Neural cell (in vitro differentiated cells): ENCODE measurements around the gene BCOR. TPM values are rescaled to one million over a fixed set of nuclear protein-coding genes. Genes with fewer than 3 reads are reported as not detected.

ENCODE experiments used
- H2AFZ ChIP-seq: fragments of 200-600, 300-800 bp; sonication (generic), shearing (Covaris generic); 2 replicates; pipeline ENCODE4 v1.6.0; 2014; ENCODE audit warnings: low read depth, mild to moderate bottlenecking, antibody characterized with exemption, low read length, moderate library complexity
- H3F3A ChIP-seq: fragments of 200-600 bp; shearing (Covaris generic); 2 replicates; pipeline ENCODE4 v1.6.1; 2016; ENCODE audit warnings: mild to moderate bottlenecking, moderate library complexity, mixed read lengths, antibody characterized with exemption, low read length; ENCODE audit not compliant: insufficient read depth, poor library complexity, severe bottlenecking
- H3K27ac ChIP-seq: fragments of 200-600, 300-800 bp; sonication (generic), shearing (Covaris generic); 2 replicates; pipeline ENCODE4 v1.5.1; 2014; ENCODE audit warnings: mild to moderate bottlenecking, low read length, moderate library complexity
- H3K27me3 ChIP-seq: fragments of 300-800, 200-600 bp; sonication (generic), shearing (Covaris generic); 2 replicates; pipeline ENCODE4 v1.6.0; 2014; ENCODE audit warnings: mild to moderate bottlenecking, low read depth, low read length, moderate library complexity; ENCODE audit not compliant: insufficient read depth
- H3K36me3 ChIP-seq: fragments of 300-800, 200-600 bp; sonication (generic), shearing (Covaris generic); 2 replicates; pipeline ENCODE4 v1.5.1; 2014; ENCODE audit warnings: mild to moderate bottlenecking, antibody characterized with exemption, low read length, moderate library complexity; ENCODE audit not compliant: insufficient read depth
- H3K4me2 ChIP-seq: fragments of 300-800, 200-600 bp; sonication (generic), shearing (Covaris generic); 2 replicates; pipeline ENCODE4 v1.6.0; 2014; ENCODE audit warnings: mild to moderate bottlenecking, low read length
- H3K4me3 ChIP-seq: fragments of 300-800, 200-600 bp; sonication (generic), shearing (Covaris generic); 2 replicates; pipeline ENCODE4 v1.5.1; 2014; ENCODE audit warnings: mild to moderate bottlenecking, low read length, moderate library complexity
- H3K79me2 ChIP-seq: fragments of 200-600 bp; shearing (Covaris generic); replicated peaks from 2 replicates; pipeline ENCODE4 v1.6.0; 2014; ENCODE audit warnings: mild to moderate bottlenecking, low read length, moderate library complexity; ENCODE audit not compliant: insufficient read depth
- H3K9ac ChIP-seq: fragments of 300-800, 200-600 bp; sonication (generic), shearing (Covaris generic); 2 replicates; pipeline ENCODE4 v1.6.1; 2016; ENCODE audit warnings: mild to moderate bottlenecking, low read length, mixed read lengths
- H3K9me2 ChIP-seq: fragments of 200-600 bp; shearing (Covaris generic); 2 replicates; pipeline ENCODE4 v1.6.1; 2016; ENCODE audit warnings: mild to moderate bottlenecking, low read length, mixed read lengths; ENCODE audit not compliant: insufficient read depth
- H3K9me3 ChIP-seq: fragments of 200-600, 300-800 bp; sonication (generic), shearing (Covaris generic); 2 replicates; pipeline ENCODE4 v1.6.1; 2016; ENCODE audit warnings: mild to moderate bottlenecking, mixed run types, low read length, moderate library complexity, mixed read lengths
- H4K20me1 ChIP-seq: fragments of 200-600 bp; shearing (Covaris generic); 2 replicates; pipeline ENCODE4 v1.6.1; 2016; ENCODE audit warnings: mild to moderate bottlenecking, mixed run types; ENCODE audit not compliant: insufficient read depth
- CTCF ChIP-seq: fragments of 450-650 bp; IDR thresholded peaks from 2 replicates; pipeline ENCODE4 v1.5.1; 2014; ENCODE audit warnings: antibody characterized with exemption, mild to moderate bottlenecking, moderate library complexity; ENCODE audit not compliant: poor library complexity, severe bottlenecking
- EP300 ChIP-seq: fragments of 450-650 bp; conservative IDR thresholded peaks from 2 replicates; pipeline ENCODE4 v1.6.1; 2014; ENCODE audit warnings: antibody characterized with exemption, mild to moderate bottlenecking, moderate library complexity; ENCODE audit not compliant: poor library complexity, severe bottlenecking
- EZH2 ChIP-seq: fragments of 200-600, 300-800 bp; shearing (Covaris generic), sonication (generic); IDR thresholded peaks from 2 replicates; pipeline ENCODE4 v1.6.1; 2014; ENCODE audit warnings: antibody characterized with exemption, low read length, borderline replicate concordance, mild to moderate bottlenecking; ENCODE audit not compliant: insufficient read depth, poor library complexity, severe bottlenecking
- MXI1 ChIP-seq: fragments of 450-650 bp; conservative IDR thresholded peaks from 2 replicates; pipeline ENCODE4 v1.6.1; 2014; ENCODE audit warnings: antibody characterized with exemption, mild to moderate bottlenecking; ENCODE audit not compliant: poor library complexity, severe bottlenecking
- POLR2AphosphoS5 ChIP-seq: IDR thresholded peaks from 2 replicates; pipeline ENCODE4 v1.6.1; 2012
- RAD21 ChIP-seq: fragments of 450-650 bp; conservative IDR thresholded peaks from 2 replicates; pipeline ENCODE4 v1.6.1; 2014; ENCODE audit warnings: antibody characterized with exemption, mild to moderate bottlenecking, moderate library complexity
- REST ChIP-seq: IDR thresholded peaks from 2 replicates; pipeline ENCODE4 v1.6.1; 2012; ENCODE audit warnings: borderline replicate concordance
- SMC3 ChIP-seq: fragments of 450-650 bp; conservative IDR thresholded peaks from 2 replicates; pipeline ENCODE4 v1.6.1; 2014; ENCODE audit warnings: antibody characterized with exemption, mild to moderate bottlenecking, moderate library complexity; ENCODE audit not compliant: poor library complexity
- TAF1 ChIP-seq: IDR thresholded peaks from 2 replicates; pipeline ENCODE4 v1.6.1; 2012; ENCODE audit warnings: low read depth
- polyA plus RNA-seq: library from polyadenylated mRNA; depleted of rRNA; stranded (reverse); fragments of >200 nt; gene quantifications from 2 replicates; pipeline ENCODE4 v1.2.3, GENCODE V29; 2014

Gene BCOR
- polyA plus RNA-seq, 1 donor from 2014 or later = 18.0 TPM

GRCh38 chrX:40085714-40086113 lies 12.0 kb downstream of the BCOR start:
- Histone ChIP-seq H2AFZ (no peak overlapping the region), H3K4me3 (no peak overlapping the region), H3K9ac (no peak overlapping the region), H3K36me3 (no peaks in the 10 kb centered on the region), H3K27me3 (no peaks in the 10 kb centered on the region), H3F3A (no peaks in the 10 kb centered on the region), H3K9me3 (no peaks in the 10 kb centered on the region), H3K27ac (no peak overlapping the region), H4K20me1 (no peaks in the 10 kb centered on the region), H3K4me2 (no peak overlapping the region), H3K79me2 (peaks cover 77% of the 10 kb centered on the region), H3K9me2 (no peaks in the 10 kb centered on the region)
- TF ChIP-seq POLR2AphosphoS5 (no peak), MXI1 (no peak), EP300 (no peak), SMC3 (no peak), TAF1 (no peak), EZH2 (no peak), REST (no peak), RAD21 (no peak), CTCF (no peak)

GRCh38 chrX:40085102-40085551 lies 12.6 kb downstream of the BCOR start:
- Histone ChIP-seq H4K20me1 (no peaks in the 10 kb centered on the region), H3K27me3 (no peaks in the 10 kb centered on the region), H3K36me3 (no peaks in the 10 kb centered on the region), H3F3A (no peaks in the 10 kb centered on the region), H3K9me3 (no peaks in the 10 kb centered on the region), H2AFZ (no peak overlapping the region), H3K27ac (peak overlapping the region; percentile 37), H3K9ac (no peak overlapping the region), H3K4me3 (no peak overlapping the region), H3K9me2 (no peaks in the 10 kb centered on the region), H3K79me2 (peaks cover 75% of the 10 kb centered on the region), H3K4me2 (no peak overlapping the region)
- TF ChIP-seq POLR2AphosphoS5 = no peak
- TF ChIP-seq MXI1 = no peak
- no peak for TF ChIP-seq TAF1
- no peak for TF ChIP-seq EZH2
- no peak for TF ChIP-seq EP300
- TF ChIP-seq RAD21 = no peak
- TF ChIP-seq REST = no peak
- TF ChIP-seq CTCF = no peak
- no peak for TF ChIP-seq SMC3
